Uterus (tissue), 4 donors: Measurements from ENCODE around the gene TMEM39A. TPM values are rescaled to one million over a fixed set of nuclear protein-coding genes. Genes with fewer than 3 reads are reported as not detected.

Experiments used
- DNase-seq, 2 donors: peaks; one replicate each; pipeline ENCODE4 v3.0.0-alpha.2; 2019 to 2020
- H3K27ac ChIP-seq, 2 donors: fragments of 200-600 bp; sonication (generic); 1 replicate in 1 of 2; 2 replicates in 1 of 2; pipeline ENCODE4 v1.5.1; 2016 to 2018
- H3K27me3 ChIP-seq, 2 donors: fragments of 200-600 bp; sonication (generic); one replicate each; pipeline ENCODE4 v1.5.1; 2018 to 2019; ENCODE audit warnings: control low read depth in 1 of 2
- H3K36me3 ChIP-seq, 2 donors: fragments of 200-600 bp; sonication (generic); one replicate each; pipeline ENCODE4 v1.5.1; 2019; ENCODE audit warnings: control low read depth in 1 of 2
- H3K4me1 ChIP-seq, 2 donors: fragments of 200-600 bp; sonication (generic); one replicate each; pipeline ENCODE4 v1.5.1; 2018 to 2019; ENCODE audit warnings: control low read depth in 1 of 2
- H3K4me3 ChIP-seq, 2 donors: fragments of 200-600 bp; sonication (generic); 1 replicate in 1 of 2; 2 replicates in 1 of 2; pipeline ENCODE4 v1.5.1; 2018 to 2019; ENCODE audit warnings: mild to moderate bottlenecking in 1 of 2
- H3K9me3 ChIP-seq, 2 donors: fragments of 200-600 bp; sonication (generic); one replicate each; pipeline ENCODE4 v1.5.1; 2019; ENCODE audit warnings: control low read depth in 1 of 2
- CTCF ChIP-seq, 4 experiments: fragments of 200-600 bp in 2 of 4; fragments of 450-650 bp in 2 of 4; sonication (generic) in 2 of 4; IDR thresholded peaks; one replicate each; pipeline ENCODE4 v1.5.1; 2016 to 2019; ENCODE audit warnings: antibody characterized with exemption in 4 of 4, mild to moderate bottlenecking in 2 of 4, moderate library complexity in 1 of 4
- POLR2A ChIP-seq, 2 donors: fragments of 450-650 bp; IDR thresholded peaks; one replicate each; pipeline ENCODE4 v1.6.1; 2016; ENCODE audit warnings: antibody characterized with exemption in 2 of 2, mild to moderate bottlenecking in 1 of 2, moderate library complexity in 1 of 2
- intact Hi-C: fragments of 100-400 bp; cut with DNase I; formaldehyde crosslinking; loops from one replicate; pipeline ENCODE4 v1.15.1; 2023; ENCODE audit warnings: low total_unique reads
- total RNA-seq, 4 donors: library from RNA; depleted of rRNA in 3 of 4; stranded (reverse); fragments of >200 nt in 3 of 4; gene quantifications; one replicate each; pipeline versions ENCODE4 v1.1.0 to v1.2.4, GENCODE V29; 2014 to 2023
- donor health status: DM: yes; HTN: yes; CAD: no.

Gene TMEM39A, protein sequence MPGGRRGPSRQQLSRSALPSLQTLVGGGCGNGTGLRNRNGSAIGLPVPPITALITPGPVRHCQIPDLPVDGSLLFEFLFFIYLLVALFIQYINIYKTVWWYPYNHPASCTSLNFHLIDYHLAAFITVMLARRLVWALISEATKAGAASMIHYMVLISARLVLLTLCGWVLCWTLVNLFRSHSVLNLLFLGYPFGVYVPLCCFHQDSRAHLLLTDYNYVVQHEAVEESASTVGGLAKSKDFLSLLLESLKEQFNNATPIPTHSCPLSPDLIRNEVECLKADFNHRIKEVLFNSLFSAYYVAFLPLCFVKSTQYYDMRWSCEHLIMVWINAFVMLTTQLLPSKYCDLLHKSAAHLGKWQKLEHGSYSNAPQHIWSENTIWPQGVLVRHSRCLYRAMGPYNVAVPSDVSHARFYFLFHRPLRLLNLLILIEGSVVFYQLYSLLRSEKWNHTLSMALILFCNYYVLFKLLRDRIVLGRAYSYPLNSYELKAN
- 100 to 1,000 TPM in 1 of 4 donors, 10 to 100 TPM in 3; 23.2 to 136 (median 67.1) TPM for total RNA-seq

DNA sequence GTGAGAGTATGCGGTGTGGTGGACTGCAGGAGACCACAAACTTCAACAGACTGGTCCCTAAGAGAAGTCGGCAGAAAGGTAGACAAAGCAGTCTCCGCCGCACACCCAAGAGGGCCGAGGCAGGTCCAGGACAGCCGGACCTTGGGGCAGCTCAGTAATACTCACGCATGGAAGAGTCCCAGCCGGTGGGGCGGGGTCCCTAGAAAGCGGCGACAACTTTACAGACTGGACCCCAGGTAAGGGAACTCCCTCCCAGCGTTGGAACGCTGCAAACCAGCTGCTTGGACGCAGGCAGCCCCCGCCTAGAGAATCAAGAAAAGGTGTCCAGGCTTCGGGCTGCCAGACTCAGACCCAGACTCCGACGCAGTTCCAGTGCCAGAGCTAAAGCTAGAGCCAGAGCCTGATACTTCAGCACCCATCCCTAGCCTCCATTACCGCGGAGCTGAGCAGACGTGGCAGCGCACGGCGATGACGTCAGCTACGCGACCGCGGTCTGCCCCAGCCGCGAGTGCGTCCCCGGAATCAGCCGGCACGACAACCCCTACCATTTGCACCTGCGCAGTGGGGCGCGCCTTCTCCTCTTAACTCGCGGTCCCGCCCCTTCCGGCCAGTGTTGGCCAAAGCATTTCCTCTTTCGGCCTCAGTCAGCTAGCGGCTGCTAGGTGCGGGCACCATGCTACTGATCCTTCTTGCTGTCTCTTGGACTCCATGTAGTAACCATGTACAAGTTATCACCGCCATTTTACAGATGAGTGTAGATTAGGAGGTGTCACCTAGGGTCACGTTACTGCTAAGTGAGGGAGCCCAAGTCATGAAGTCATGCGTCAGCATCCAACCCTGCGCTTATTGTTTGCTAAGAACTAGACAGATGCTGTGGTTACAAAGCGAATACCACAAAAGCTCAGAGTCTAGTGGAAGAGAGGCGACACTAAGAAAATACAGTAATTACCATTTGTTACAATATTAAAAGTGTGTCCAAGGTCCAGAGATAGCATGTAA is at the start of gene TMEM39A:
TSS of gene TMEM39A (minus strand) at position 445 of the 999 bp plus-strand sequence. CDS start 1,541 bp downstream, outside the sequence.
- intact Hi-C loops: no loop called here
- Histone ChIP-seq H3K4me1 (no peaks in the 10 kb centered on the region), H3K27ac (peak within 1 kb of the TSS; percentile 69 to 84), H3K4me3 (peak within 1 kb of the TSS; percentile 73 to 76), H3K36me3 (no peaks in the 10 kb centered on the region), H3K9me3 (no peaks in the 10 kb centered on the region), H3K27me3 (no peaks in the 10 kb centered on the region)
- DNase-seq: peak; percentile 99 to 100
- TF ChIP-seq CTCF (IDR thresholded peaks at IDR 0.05) (peak in 2 of 4 experiments; percentile 23 to 48), POLR2A (IDR thresholded peaks at IDR 0.05) (peak; percentile 79 to 88)

DNA sequence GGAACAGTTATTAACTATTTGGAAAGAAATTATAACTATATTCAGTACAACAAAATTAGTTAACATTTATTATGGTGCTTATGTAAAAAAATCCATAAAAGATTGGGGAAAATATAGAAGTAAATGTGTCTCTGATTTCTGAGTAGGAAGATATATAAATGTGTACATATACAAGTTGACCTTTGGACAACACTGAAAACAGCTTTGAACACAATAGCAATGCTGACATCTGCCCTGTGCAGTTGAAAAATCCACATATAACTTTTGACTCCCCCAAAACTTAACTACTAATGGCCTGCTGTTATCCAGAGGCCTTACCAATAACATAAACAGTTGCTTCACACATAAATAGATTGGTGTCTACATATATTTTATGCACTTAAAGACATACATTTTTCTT is 47.3 kb upstream of the TMEM39A start:
- Histone ChIP-seq H3K36me3 (no peaks in the 10 kb centered on the region), H3K4me1 (no peaks in the 10 kb centered on the region), H3K9me3 (no peaks in the 10 kb centered on the region), H3K4me3 (no peak overlapping the region), H3K27ac (no peak overlapping the region), H3K27me3 (no peaks in the 10 kb centered on the region)
- TF ChIP-seq CTCF (IDR thresholded peaks at IDR 0.05) (no peak), POLR2A (IDR thresholded peaks at IDR 0.05) (no peak)
- no peak for DNase-seq
- intact Hi-C loops: no loop called here

- DNase-seq: no peak
- Histone ChIP-seq H3K27ac (no peak overlapping the region), H3K4me3 (no peak overlapping the region), H3K9me3 (no peaks in the 10 kb centered on the region), H3K4me1 (no peaks in the 10 kb centered on the region), H3K27me3 (no peaks in the 10 kb centered on the region), H3K36me3 (no peaks in the 10 kb centered on the region)
- TF ChIP-seq CTCF (IDR thresholded peaks at IDR 0.05) (no peak), POLR2A (IDR thresholded peaks at IDR 0.05) (no peak)
- intact Hi-C loops: no loop called here
Measured at GRCh38 chr3:119508172-119508845, 44.9 kb upstream of the TMEM39A start.

DNA sequence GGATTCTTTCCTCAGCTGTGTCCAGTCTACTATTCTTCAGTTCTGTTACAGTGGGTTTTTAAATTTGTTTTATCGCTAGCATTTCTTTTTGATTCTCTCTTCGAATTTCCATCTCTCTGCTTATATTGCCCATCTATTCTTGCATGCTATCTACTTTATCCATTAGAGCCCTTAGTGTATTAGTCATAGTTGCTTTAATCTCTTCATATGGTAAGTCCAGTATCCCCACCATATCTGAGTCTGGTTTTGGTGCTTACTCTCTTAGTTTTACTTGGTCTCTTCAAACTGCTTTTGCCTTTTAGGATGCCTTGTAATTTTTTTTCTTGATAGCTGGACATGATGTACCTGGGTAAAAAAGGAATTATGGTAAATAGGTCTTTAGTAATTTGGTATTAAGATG is 44.0 kb upstream of the TMEM39A start:
- intact Hi-C loops: no loop called here

More for the DNA sequence above, 44.0 kb upstream of the TMEM39A start:
- Histone ChIP-seq H3K27me3 (no peaks in the 10 kb centered on the region), H3K4me1 (no peaks in the 10 kb centered on the region), H3K9me3 (no peaks in the 10 kb centered on the region), H3K27ac (no peak overlapping the region), H3K36me3 (no peaks in the 10 kb centered on the region), H3K4me3 (no peak overlapping the region)
- TF ChIP-seq POLR2A (IDR thresholded peaks at IDR 0.05): no peak
- TF ChIP-seq CTCF (IDR thresholded peaks at IDR 0.05): no peak
- no peak for DNase-seq
